ENCODE data around the gene DNLZ.

DNLZ gene

DNA sequence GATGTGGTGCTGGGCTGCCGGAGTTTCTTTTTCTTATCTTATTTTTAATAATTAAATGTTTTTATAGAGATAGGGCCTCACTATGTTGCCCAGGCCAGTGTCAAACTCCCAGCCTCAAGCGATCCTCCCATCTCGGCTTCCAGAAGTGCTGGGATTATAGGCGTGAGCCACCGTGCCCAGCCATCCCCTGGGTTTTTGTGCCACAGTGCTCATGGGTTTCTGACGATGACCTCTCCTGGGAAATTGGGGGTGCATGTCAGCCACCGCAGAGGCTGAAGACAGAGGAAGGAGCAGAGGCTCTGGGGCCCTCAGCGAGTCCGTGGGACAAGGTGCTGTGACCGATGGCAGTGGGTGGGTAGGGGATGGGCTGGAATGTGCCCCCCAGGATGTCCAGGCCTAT lies 21.8 kb downstream of the DNLZ start:
- no peak for DNase-seq

DNA sequence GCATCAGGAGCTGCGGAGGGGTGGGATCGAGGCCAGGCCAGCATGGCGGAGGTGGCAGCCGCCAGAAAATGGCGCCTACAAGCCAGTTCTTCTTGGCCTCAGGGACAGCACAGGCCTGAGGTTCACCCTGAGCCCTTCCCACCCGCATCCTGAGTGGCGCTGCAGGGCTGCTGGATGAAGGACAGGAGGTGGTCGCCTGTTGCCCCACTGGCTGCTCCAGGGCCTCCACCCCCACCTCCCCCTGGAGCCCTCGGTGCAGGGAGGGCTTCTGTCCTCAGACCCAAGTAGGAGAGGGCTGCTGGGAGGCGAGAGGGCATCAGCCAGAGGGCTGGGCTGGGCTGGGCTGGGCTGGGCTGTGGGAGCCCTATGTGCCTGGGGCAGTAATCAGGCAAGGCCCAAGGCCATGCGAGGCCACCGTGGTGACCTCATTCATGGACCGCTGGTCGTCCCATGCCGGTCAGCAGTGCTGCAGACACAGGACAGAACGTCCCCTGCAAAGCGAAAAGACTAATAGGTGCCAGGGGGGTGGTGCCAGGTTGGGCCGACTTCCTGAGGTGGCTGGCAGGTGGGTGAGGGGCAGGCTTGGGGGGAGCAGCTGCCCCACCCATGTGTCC lies 22.4 kb downstream of the DNLZ start:
- DNase-seq: no peak

GRCh38 chr9:136340356-136341041 lies 23.0 kb downstream of the DNLZ start:
- DNase-seq: no peak

- DNase-seq: no peak
These were observed 23.6 kb downstream of the DNLZ start for GRCh38 chr9:136339958-136340310.

DNA sequence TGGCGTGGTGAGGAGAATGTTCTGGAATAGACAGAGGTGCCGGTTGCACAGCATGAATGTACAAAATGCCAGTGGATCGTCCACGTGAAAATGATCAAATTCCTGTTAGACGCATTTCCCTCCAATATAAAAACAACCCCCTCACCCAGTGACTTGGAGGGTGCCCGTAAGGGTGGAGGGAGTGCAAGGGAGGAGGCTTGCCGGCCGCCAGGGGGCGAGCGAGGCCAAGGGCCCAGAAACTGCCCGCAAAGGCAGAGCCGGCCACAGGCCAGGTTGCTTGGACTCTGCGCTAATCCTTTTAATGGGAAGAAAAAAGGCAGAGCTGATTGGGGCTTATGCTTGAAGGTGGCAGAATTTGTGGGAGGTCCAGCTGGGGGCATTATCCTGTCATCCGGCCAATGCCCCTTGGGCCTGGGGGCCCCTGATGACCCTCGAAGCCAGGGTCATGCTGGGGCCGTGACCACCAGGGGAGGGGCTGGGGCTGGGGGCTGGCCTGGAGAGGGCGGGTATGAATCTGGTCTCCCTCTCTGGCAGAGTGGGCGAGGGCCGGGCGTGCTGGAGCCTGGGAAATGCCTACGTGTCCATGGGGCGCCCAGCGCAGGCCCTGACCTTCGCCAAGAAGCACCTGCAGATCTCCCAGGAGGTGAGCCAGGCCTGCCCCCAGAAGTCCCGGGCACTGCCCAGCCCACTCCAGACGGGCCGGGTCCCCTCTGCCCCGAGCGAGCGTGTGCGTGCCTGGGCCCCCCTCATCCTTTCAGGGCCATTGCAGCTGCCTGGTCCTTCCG lies 24.2 kb downstream of the DNLZ start:
- no peak for DNase-seq

DNA sequence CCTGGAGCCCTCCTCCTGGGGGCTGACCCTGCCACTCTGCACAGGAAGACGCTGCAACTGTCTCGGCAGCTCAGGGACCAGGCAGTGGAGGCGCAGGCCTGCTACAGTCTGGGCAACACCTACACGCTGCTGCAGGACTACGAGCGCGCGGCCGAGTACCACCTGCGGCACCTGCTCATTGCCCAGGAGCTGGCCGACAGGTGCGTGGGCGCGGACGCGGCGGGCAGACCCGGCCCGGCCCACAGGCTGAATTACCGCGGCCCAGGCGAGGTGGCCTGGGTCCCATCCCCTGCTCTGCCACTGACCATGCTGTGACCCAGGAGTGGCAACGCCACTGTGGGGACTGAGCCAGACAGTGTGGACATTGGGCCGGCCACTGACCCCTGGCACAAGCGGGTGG lies 25.0 kb downstream of the DNLZ start:
- DNase-seq: no peak

DNA sequence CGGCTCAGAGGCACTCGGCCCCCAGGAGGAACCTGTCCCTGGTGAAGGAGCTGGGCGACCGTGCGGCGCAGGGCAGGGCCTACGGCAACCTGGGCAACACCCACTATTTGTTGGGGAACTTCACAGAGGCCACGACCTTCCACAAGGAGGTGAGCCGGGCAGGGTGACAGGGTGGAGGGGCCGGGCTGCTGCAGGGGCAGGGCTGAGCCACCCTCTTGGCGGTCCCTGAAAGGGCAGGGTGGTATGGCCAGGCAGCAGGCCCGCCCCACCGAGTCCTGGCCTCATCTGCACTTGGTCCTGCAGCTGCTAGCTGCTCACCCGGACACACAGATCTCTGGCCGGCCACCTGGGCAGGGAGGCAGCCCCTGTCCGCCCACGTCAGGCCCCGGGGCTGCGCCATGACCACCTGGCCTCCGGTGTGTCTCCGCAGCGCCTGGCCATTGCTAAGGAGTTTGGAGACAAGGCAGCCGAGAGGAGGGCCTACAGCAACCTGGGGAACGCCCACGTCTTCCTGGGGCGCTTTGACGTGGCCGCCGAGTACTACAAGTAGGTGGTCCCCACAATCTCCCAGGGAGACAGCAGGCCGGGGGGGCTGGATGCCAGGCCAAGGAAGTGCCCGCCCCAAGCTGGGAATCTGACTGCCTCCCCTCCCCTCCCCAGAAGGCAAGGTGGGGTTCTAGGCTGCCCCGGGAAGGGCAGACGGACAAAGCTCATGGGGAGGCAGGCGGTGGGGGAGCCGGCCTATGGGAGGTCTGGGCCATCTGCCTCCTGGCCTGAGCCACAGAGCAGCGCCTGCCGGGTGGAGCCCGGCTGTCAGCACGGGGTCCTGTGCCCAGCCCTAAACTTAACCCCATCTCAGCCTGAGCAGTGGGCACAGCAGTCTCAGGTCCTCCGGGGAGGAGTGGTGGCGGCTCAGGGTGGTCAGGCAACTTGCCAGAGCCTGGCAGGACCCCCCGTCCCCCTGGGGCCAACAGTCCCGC lies 25.8 kb downstream of the DNLZ start:
- no peak for DNase-seq

DNA sequence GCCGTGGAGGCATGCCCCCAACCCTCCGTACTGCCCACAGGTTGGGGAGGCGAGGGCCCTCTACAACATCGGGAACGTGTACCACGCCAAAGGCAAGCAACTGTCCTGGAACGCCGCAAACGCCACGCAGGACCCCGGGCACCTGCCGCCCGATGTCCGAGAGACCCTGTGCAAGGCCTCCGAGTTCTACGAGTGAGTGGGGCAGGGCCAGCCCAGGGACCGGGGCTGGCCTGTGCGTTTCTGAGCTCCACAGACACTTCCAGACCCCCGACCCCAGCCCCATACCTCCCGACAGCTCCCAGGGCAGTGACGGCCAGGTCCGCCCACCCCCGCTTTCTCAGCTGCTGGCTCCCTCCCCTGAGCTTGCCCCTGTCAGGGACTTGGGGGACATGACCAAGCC lies 26.7 kb downstream of the DNLZ start:
- DNase-seq: no peak

DNA sequence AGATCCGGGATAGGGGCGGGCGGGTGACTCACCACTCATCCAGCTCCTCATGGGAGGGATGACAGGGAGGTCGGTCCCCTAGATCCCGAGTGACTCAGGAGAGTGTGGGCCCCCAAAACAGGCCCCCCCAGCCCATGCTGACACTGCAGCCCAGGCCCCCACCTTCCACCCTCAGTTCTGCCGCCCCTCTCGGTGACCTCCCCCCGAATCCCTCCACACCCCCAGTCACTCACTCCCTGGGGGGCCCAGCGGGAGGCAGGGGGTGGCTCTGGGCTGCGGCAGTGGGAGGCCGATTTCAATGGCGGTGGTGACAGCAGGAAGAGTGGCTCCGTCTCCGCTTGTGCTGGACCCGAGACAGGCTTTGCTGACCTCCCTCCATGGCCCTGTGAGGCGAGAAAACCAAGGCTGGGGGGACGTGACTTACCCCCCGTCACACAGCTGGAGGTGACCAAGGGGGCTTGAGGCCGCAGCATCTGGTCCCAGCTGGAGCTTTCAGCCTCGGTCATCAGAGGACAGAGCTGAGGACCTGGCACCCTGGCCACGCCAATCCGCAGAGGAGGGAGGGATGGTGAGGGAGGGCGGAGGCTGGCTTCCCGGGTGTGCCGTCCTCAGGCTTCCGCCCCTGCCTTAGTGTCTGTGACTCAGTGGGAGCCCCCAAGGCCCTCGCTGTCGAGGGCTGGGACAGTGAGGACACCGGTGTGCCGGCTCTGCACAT lies 27.2 kb downstream of the DNLZ start:
- DNase-seq: no peak

DNA sequence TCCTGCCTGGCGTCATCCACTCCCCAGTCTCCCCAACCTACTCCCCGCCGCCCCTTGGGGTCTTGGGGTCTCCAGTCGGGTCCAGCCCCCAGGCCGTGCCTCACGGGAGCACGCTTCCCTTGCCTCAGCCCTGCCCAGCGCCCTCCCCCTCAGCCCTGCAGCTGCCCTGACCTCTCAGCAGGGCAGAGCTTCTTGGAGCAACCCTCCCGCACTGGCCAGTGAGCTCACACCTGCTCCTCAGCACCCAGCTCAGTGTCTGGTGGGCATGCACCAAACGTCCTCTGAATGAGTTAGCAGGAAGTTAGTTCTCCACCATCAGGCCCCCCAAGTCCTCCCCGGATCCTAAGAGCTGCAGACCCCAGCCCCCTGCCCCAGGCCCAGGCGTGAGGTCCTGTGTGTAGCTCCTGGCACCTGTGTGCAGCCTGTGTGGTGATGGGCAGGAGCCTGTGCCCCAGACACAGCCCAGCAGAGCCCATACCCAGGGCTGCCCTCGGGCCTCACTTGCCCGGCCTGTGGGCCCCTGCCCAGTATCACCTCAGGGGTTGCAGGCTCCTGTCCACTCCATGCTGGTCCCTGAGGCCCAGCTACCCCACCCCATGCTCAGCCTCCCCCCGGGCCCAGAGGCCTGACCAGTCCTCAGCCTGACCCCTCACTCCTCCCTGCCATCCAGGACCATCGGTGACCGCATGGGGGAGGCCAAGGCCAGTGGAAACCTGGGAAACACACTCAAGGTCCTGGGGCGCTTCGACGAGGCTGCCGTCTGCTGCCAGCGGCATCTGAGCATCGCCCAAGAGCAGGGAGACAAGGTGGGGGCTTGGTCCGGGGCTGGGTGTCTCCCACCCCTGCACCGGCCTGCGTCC lies 28.0 kb downstream of the DNLZ start:
- no peak for DNase-seq

GRCh38 chr9:136334541-136334940 lies 29.0 kb downstream of the DNLZ start:
- no peak for DNase-seq

- no peak for DNase-seq
These were observed 30.1 kb downstream of the DNLZ start for GRCh38 chr9:136333486-136333885.

DNA sequence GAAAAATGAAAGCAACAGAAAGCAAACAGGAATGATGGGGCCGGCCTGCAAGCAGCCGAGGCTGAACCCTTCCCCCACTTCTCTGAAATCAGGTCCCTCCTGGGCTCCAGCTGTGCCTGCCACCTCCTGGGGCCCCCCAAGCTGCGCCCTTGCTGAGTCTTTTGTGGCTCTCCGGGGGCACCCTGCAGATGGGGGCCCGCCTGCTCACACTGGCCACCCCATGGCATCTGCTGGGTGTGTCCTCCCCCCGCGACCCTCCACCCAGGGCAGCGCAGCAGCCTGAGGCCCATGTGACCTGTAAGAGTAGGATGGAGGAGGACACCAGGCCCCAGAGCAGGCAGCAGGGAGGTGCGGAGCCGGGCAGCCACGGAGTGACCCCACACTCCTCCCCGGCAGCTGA lies 30.5 kb downstream of the DNLZ start:
- no peak for DNase-seq

GRCh38 chr9:136332482-136332983 lies 31.0 kb downstream of the DNLZ start:
- DNase-seq: no peak

DNA sequence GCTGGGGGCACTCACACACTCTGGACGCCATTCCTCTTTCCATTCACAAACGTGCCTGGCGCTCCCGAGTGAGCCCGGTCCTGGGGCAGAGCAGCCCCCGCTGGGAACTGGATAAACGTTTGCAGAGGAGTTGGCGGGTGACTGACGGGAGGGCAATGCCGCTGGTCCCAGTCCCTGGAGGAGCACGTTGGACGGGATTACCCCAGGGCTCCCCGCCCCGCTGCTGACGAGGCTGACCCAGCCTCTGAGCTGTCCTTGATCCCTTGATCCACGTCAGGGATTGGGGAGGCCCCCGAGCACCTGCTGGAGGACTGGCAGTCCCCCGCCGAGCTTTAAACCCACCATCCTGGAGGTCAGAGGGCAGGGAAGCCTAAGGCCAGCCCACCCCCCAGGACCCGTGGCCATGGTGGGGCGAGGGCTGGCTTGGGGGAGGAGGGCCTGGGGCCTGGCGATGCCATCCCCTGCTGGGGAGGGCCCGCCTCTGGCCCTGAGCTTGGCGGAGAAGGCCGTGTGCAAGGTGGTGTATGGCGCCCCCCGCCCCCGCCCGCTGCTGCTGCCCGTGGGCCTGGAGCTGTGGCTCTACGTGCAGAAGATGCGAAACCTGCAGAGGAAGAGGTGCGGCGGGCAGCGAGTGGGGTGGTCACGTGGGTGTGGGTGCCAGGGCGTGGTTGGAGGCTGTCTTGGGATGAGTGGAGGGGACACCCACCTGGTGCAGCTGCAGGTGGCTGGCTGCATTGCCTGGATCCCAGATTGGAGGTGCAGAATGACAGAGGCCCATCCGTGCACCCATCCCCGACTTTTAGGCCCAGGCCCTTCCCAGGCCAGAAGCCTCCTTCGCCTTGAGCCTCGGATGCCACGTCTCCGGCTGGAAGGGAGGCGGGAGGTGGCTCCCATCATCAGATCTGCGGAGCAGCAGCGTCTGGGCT lies 31.7 kb downstream of the DNLZ start:
- no peak for DNase-seq

- no peak for DNase-seq
These were observed 32.5 kb downstream of the DNLZ start for GRCh38 chr9:136331030-136331429.

- no peak for DNase-seq
These were observed 33.0 kb downstream of the DNLZ start for GRCh38 chr9:136330406-136330990.

DNA sequence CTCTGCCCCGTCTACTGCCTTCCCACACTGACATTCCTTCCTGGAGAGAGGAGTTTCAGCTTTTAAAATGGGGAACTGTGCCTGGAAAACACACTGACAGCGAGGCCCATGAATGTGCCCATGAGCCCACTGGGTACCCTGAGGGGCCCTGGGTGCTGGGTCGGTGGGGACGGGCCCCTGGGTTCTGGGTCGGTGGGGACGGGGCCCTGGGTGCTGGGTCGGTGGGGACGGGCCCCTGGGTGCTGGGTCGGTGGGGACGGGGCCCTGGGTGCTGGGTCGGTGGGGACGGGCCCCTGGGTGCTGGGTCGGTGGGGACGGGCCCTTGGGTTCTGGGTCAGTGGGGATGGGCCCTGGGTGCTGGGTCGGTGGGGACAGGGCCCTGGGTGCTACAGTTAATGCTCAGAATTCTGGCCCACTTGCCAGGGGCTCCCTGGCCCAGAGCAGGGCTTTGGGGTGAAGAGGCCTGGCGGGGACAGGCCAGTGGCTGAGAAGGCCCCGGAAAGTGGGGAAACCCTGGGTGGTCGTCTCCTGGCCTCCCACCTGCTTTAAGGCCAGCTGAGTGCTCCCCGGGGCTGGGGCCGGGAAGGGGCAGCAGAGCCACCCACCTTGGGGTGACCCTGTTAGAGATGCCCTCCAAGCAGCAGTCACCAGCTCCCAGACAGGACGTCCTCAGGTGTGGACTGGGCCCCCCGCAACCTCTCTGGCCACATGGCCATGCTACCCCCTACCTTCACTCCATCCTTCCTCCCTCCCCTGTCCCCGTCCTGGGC lies 33.7 kb downstream of the DNLZ start:
- DNase-seq: no peak

DNA sequence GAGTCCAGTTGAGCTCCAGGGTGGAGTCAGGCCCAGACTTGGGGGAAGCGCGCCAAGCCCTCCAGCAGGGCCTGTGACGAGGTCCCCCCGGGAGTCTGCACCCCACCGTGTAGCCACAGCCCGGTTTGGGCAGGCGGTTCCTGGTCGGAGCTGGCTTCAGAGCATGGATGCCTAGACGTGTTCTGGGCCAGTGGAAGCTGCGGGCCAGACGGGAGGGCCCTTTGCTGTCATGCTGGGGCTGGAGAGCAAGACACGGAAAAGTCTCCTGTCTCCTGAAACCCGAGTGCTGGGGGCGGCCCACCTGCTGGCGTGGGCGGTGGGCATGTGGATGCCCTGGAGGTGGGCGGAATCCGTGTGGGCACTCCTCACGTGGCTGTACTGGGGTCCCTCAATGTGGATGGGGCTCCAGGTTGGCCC lies 34.3 kb downstream of the DNLZ start:
- no peak for DNase-seq

Data from NCI-H1417 treated with DMSO at 0.1 percent for 48 hours (cell line).